Stomach (tissue), 9 donors: Measurements from ENCODE around the gene GGTA1. TPM values are rescaled to one million over a fixed set of nuclear protein-coding genes. Genes with fewer than 3 reads are reported as not detected.

ENCODE experiments used
- DNase-seq, 2 donors: peaks; one replicate each; pipeline versions ENCODE4 v3.0.0 to v3.0.0-alpha.2; 2013 to 2019
- H3K27ac ChIP-seq, 5 donors: fragments of 200-600 bp in 4 of 5; sonication (generic) in 4 of 5; one replicate each; pipeline ENCODE4 v1.5.1; 2013 to 2019; ENCODE audit warnings: mild to moderate bottlenecking in 1 of 5, moderate library complexity in 1 of 5
- H3K27me3 ChIP-seq, 3 donors: fragments of 200-600 bp; sonication (generic); one replicate each; pipeline ENCODE4 v1.5.1; 2017 to 2019; ENCODE audit warnings: mixed run types in 1 of 3
- H3K36me3 ChIP-seq, 4 donors: fragments of 200-600 bp; sonication (generic); 1 replicate in 3 of 4; 2 replicates in 1 of 4; pipeline ENCODE4 v1.5.1; 2016 to 2019
- H3K4me1 ChIP-seq, 4 donors: fragments of 200-600 bp; sonication (generic); one replicate each; pipeline ENCODE4 v1.5.1; 2016 to 2019
- H3K4me3 ChIP-seq, 4 donors: fragments of 200-600 bp; sonication (generic) in 3 of 4; one replicate each; pipeline ENCODE4 v1.5.1; 2016 to 2019; ENCODE audit warnings: mild to moderate bottlenecking in 1 of 4
- H3K9me3 ChIP-seq, 4 donors: fragments of 200-600 bp; sonication (generic); one replicate each; pipeline ENCODE4 v1.5.1; 2016 to 2019
- EP300 ChIP-seq: sonication (generic); formaldehyde crosslinking; IDR thresholded peaks from one replicate; pipeline ENCODE4 v1.6.1; 2017; ENCODE audit warnings: antibody characterized with exemption
- POLR2A ChIP-seq, 4 donors: fragments of 450-650 bp; IDR thresholded peaks; one replicate each; pipeline ENCODE4 v1.6.1; 2016; ENCODE audit warnings: antibody characterized with exemption in 4 of 4, control low read depth in 2 of 4, mild to moderate bottlenecking in 1 of 4, moderate library complexity in 1 of 4
- POLR2AphosphoS5 ChIP-seq, 3 donors: sonication (generic); formaldehyde crosslinking; IDR thresholded peaks; one replicate each; pipeline ENCODE4 v1.6.1; 2016; ENCODE audit warnings: antibody characterized with exemption in 3 of 3
- WGBS, 5 donors: extraction: QIAGEN DNeasy Blood & Tissue Kit in 3 of 5; methylation state at CpG; one replicate each; pipeline versions ENCODE4 v1.1.5 to v1.1.7; 2013 to 2018; 5-methylcytosine and 5-hydroxymethylcytosine counted together
- intact Hi-C: fragments of 100-400 bp; cut with DNase I; formaldehyde crosslinking; loops from one replicate; pipeline ENCODE4 v1.15.1; 2023; ENCODE audit warnings: low total_unique reads
- polyA plus RNA-seq, 3 donors: library from polyadenylated mRNA; stranded (reverse); fragments of 200-250 nt; gene quantifications; one replicate each; pipeline ENCODE4 v1.2.3, GENCODE V29; 2013
- total RNA-seq, 5 donors: library from RNA; depleted of rRNA; stranded (reverse); fragments of >200 nt; gene quantifications; one replicate each; pipeline versions ENCODE4 v1.1.0 to v1.2.3, GENCODE V29; 2014 to 2016
- TF ChIP-seq, protein P1 (sequence below), 7 experiments: fragments of 450-650 bp in 4 of 7; fragments of 200-600 bp in 3 of 7; sonication (generic) in 3 of 7; IDR thresholded peaks; one replicate each; pipeline ENCODE4 v1.5.1; 2016 to 2019; ENCODE audit warnings: antibody characterized with exemption in 7 of 7, control low read depth in 2 of 7, mild to moderate bottlenecking in 1 of 7
- donor health status: healthy with polysubstance abuse.
- donor health status: Bipolar disorder and iron deficiency.
- donor health status: healthy.

Gene GGTA1
- total and polyA plus RNA-seq, 8 donors, result 6.2 to 19.6 (median 7.1) TPM; not detected in 1

GRCh38 chr9:121476156-121476555 is 23.5 kb downstream of the GGTA1 start:
- TF ChIP-seq POLR2AphosphoS5 (IDR thresholded peaks at IDR 0.05), result no peak
- TF ChIP-seq, protein P1, sequence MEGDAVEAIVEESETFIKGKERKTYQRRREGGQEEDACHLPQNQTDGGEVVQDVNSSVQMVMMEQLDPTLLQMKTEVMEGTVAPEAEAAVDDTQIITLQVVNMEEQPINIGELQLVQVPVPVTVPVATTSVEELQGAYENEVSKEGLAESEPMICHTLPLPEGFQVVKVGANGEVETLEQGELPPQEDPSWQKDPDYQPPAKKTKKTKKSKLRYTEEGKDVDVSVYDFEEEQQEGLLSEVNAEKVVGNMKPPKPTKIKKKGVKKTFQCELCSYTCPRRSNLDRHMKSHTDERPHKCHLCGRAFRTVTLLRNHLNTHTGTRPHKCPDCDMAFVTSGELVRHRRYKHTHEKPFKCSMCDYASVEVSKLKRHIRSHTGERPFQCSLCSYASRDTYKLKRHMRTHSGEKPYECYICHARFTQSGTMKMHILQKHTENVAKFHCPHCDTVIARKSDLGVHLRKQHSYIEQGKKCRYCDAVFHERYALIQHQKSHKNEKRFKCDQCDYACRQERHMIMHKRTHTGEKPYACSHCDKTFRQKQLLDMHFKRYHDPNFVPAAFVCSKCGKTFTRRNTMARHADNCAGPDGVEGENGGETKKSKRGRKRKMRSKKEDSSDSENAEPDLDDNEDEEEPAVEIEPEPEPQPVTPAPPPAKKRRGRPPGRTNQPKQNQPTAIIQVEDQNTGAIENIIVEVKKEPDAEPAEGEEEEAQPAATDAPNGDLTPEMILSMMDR (IDR thresholded peaks at IDR 0.05), result no peak
- TF ChIP-seq POLR2A (IDR thresholded peaks at IDR 0.05), result no peak
- no peak for TF ChIP-seq EP300
- DNase-seq, result no peak
- intact Hi-C loops, result no loop called here
- 61 to 78% (median 70%) methylated on average over 5 of the region's 5 CpGs for WGBS, 5 donors
- Histone ChIP-seq H3K4me3 (no peak overlapping the region), H3K27me3 (no peaks in the 10 kb centered on the region), H3K27ac (no peak overlapping the region), H3K9me3 (no peaks in the 10 kb centered on the region), H3K36me3 (no peaks in the 10 kb centered on the region), H3K4me1 (peaks cover 0 to 28% (median 23%) of the 10 kb centered on the region in 4 donors)

GRCh38 chr9:121474231-121474947 is 25.3 kb downstream of the GGTA1 start:
- no peaks in the 10 kb centered on the region for H3K9me3 ChIP-seq
- H3K4me1 ChIP-seq, result peaks cover 0 to 17% (median 15%) of the 10 kb centered on the region in 4 donors
- no peak overlapping the region for H3K27ac ChIP-seq
- no peaks in the 10 kb centered on the region for H3K27me3 ChIP-seq
- TF ChIP-seq, protein P1 (IDR thresholded peaks at IDR 0.05), result no peak
- TF ChIP-seq POLR2A (IDR thresholded peaks at IDR 0.05) (no peak), EP300 (no peak), POLR2AphosphoS5 (IDR thresholded peaks at IDR 0.05) (no peak)
- H3K4me3 ChIP-seq, result no peak overlapping the region
- intact Hi-C loops, result no loop called here
- 67 to 72% (median 71%) methylated on average over 10 of the region's 10 CpGs for WGBS, 5 donors
- DNase-seq, result no peak
- H3K36me3 ChIP-seq, result no peaks in the 10 kb centered on the region

- no peak overlapping the region for H3K4me3 ChIP-seq
- no peak for DNase-seq
- no peak overlapping the region for H3K27ac ChIP-seq
- H3K27me3 ChIP-seq, result no peaks in the 10 kb centered on the region
- 69 to 95% (median 80%) methylated on average over 6 of the region's 6 CpGs for WGBS, 5 donors
- intact Hi-C loops, result no loop called here
- H3K36me3 ChIP-seq, result no peaks in the 10 kb centered on the region
- TF ChIP-seq, protein P1 (IDR thresholded peaks at IDR 0.05), result no peak
- TF ChIP-seq POLR2A (IDR thresholded peaks at IDR 0.05) (no peak), POLR2AphosphoS5 (IDR thresholded peaks at IDR 0.05) (no peak), EP300 (no peak)
- H3K4me1 ChIP-seq, result peaks cover 0 to 6% (median 3%) of the 10 kb centered on the region in 4 donors
- H3K9me3 ChIP-seq, result no peaks in the 10 kb centered on the region
These were observed 26.4 kb downstream of the GGTA1 start for GRCh38 chr9:121473229-121473628.

DNA sequence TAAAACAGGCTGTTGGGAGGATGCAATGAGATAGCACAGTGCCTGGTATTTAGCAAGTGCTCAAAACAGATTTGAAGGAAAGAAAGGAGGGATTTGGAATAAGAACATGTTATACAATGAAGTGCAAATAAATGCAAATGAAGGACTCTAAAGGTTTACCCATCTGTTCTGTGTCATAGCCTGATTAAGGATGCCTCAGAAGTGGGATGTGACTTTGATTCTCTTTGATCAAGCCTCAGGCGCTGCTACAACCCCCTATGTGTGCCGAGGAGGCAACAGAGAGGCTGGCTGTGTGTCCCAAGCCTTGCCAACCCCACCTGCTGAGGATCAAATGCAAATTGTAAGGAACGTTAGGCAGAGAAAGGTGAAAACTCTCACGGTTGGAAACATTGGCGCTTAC is 27.2 kb downstream of the GGTA1 start:
- WGBS, 5 donors, result 47 to 71% (median 58%) methylated on average over 5 of the region's 5 CpGs
- Histone ChIP-seq H3K9me3 (no peaks in the 10 kb centered on the region), H3K4me3 (no peak overlapping the region), H3K36me3 (no peaks in the 10 kb centered on the region), H3K27me3 (no peaks in the 10 kb centered on the region), H3K27ac (no peak overlapping the region), H3K4me1 (no peaks in the 10 kb centered on the region)
- DNase-seq, result no peak
- intact Hi-C loops, result no loop called here
- TF ChIP-seq POLR2A (IDR thresholded peaks at IDR 0.05), result no peak
- no peak for TF ChIP-seq POLR2AphosphoS5 (IDR thresholded peaks at IDR 0.05)
- TF ChIP-seq, protein P1 (IDR thresholded peaks at IDR 0.05), result no peak
- no peak for TF ChIP-seq EP300
